ACC112 (cell line): ENCODE results near the gene SCAF1.

Experiments
- H2AFZ ChIP-seq: fragments of 200-600 bp; sonication (generic); one replicate; pipeline ENCODE4 v1.6.0; 2017; ENCODE audit warnings: antibody characterized with exemption, low read length; ENCODE audit not compliant: unreplicated experiment
- H3K27ac ChIP-seq: fragments of 200-600 bp; sonication (generic); 2 replicates; pipeline ENCODE4 v1.5.1; 2014; ENCODE audit warnings: low read depth, mild to moderate bottlenecking, antibody characterized with exemption, low read length, moderate library complexity
- H3K27me3 ChIP-seq: fragments of 200-600 bp; sonication (generic); 2 replicates; pipeline ENCODE4 v1.6.1; 2014; ENCODE audit warnings: mild to moderate bottlenecking, antibody characterized with exemption, low read length, moderate library complexity, mixed read lengths; ENCODE audit not compliant: insufficient read depth
- H3K36me3 ChIP-seq: fragments of 200-600 bp; sonication (generic); 2 replicates; pipeline ENCODE4 v1.6.1; 2016; ENCODE audit warnings: mild to moderate bottlenecking, antibody characterized with exemption, low read length, moderate library complexity, mixed read lengths; ENCODE audit not compliant: insufficient read depth
- H3K4me1 ChIP-seq: fragments of 200-600 bp; sonication (generic); one replicate; pipeline ENCODE4 v1.6.1; 2016; ENCODE audit warnings: low read length, mixed read lengths; ENCODE audit not compliant: insufficient read depth, unreplicated experiment, control insufficient read depth
- H3K4me3 ChIP-seq: fragments of 200-600 bp; sonication (generic); 2 replicates; pipeline ENCODE4 v1.5.1; 2014; ENCODE audit warnings: mild to moderate bottlenecking, low read depth, low read length
- H3K79me2 ChIP-seq: fragments of 200-600 bp; sonication (generic); one replicate; pipeline ENCODE4 v1.6.0; 2016; ENCODE audit warnings: low read length; ENCODE audit not compliant: control insufficient read depth, unreplicated experiment, insufficient read depth

The SCAF1 gene, protein sequence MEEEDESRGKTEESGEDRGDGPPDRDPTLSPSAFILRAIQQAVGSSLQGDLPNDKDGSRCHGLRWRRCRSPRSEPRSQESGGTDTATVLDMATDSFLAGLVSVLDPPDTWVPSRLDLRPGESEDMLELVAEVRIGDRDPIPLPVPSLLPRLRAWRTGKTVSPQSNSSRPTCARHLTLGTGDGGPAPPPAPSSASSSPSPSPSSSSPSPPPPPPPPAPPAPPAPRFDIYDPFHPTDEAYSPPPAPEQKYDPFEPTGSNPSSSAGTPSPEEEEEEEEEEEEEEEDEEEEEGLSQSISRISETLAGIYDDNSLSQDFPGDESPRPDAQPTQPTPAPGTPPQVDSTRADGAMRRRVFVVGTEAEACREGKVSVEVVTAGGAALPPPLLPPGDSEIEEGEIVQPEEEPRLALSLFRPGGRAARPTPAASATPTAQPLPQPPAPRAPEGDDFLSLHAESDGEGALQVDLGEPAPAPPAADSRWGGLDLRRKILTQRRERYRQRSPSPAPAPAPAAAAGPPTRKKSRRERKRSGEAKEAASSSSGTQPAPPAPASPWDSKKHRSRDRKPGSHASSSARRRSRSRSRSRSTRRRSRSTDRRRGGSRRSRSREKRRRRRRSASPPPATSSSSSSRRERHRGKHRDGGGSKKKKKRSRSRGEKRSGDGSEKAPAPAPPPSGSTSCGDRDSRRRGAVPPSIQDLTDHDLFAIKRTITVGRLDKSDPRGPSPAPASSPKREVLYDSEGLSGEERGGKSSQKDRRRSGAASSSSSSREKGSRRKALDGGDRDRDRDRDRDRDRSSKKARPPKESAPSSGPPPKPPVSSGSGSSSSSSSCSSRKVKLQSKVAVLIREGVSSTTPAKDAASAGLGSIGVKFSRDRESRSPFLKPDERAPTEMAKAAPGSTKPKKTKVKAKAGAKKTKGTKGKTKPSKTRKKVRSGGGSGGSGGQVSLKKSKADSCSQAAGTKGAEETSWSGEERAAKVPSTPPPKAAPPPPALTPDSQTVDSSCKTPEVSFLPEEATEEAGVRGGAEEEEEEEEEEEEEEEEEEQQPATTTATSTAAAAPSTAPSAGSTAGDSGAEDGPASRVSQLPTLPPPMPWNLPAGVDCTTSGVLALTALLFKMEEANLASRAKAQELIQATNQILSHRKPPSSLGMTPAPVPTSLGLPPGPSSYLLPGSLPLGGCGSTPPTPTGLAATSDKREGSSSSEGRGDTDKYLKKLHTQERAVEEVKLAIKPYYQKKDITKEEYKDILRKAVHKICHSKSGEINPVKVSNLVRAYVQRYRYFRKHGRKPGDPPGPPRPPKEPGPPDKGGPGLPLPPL

GRCh38 chr19:49641688-49642491, at the start of gene SCAF1:
TSS of gene SCAF1 (plus strand) at chr19:49642209. CDS start at chr19:49645027, 2,818 bp downstream.
- Histone ChIP-seq H3K79me2 (peaks cover 49% of the 10 kb centered on the region), H3K36me3 (no peaks in the 10 kb centered on the region), H3K27ac (peak within 1 kb of the TSS; percentile 100), H3K4me1 (peaks cover 21% of the 10 kb centered on the region), H3K27me3 (no peaks in the 10 kb centered on the region), H2AFZ (no peak within 1 kb of the TSS), H3K4me3 (peak within 1 kb of the TSS; percentile 99)

DNA sequence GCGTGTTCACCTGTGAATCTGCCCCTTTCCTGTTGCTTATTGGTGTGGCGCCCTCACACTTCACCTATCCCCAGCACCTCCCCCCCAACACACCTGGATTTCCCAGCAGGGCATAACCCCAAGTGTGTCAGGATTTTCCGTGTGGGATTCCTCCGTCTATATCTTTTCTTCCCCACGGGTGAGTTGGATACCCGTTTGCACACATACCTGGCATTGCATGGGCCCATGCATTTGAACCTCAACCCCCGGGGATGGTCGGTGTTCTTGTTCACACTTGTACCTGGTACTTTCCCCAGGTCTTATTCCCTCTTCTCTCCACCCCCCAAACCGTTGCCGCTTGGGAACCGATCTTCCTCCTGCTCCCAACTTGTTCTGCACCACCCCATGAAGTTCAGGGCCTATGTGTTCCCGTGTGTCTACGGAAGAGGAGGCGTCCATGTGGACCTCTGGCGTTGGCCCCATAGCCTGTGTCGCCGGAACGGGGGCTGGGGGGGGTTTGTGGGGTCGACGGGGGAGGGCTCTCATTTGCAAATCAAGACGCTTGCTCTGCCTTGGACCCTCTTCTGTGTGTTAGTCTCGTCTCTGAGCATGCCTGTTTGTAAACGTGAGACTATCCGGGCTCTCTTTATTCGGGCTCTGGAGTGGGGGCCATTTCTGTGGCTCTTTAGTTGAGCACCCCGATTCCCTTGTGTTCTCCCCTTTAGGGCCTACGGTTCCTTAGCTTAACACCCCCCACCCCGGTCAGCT, 49.4 kb upstream of the SCAF1 start:
- Histone ChIP-seq H3K27me3 (no peaks in the 10 kb centered on the region), H3K27ac (peak overlapping the region; percentile 16; the same call in 1 of the 2 replicates), H3K4me3 (peak overlapping the region; percentile 82), H2AFZ (no peak overlapping the region), H3K79me2 (peaks cover 16% of the 10 kb centered on the region), H3K4me1 (no peaks in the 10 kb centered on the region), H3K36me3 (no peaks in the 10 kb centered on the region)

- Histone ChIP-seq H3K4me1 (no peaks in the 10 kb centered on the region), H3K79me2 (peaks cover 16% of the 10 kb centered on the region), H3K27ac (peak overlapping the region; percentile 45; the same call in 1 of the 2 replicates), H3K27me3 (no peaks in the 10 kb centered on the region), H2AFZ (no peak overlapping the region), H3K4me3 (peak overlapping the region; percentile 82), H3K36me3 (no peaks in the 10 kb centered on the region)
These were observed 48.5 kb upstream of the SCAF1 start for GRCh38 chr19:49593233-49594113.

- no peaks in the 10 kb centered on the region for H3K36me3 ChIP-seq
- no peaks in the 10 kb centered on the region for H3K4me1 ChIP-seq
- H3K27ac ChIP-seq, result no peak overlapping the region; the same call in 1 of the 2 replicates
- no peak overlapping the region for H2AFZ ChIP-seq
- no peak overlapping the region for H3K4me3 ChIP-seq
- H3K79me2 ChIP-seq, result peaks cover 16% of the 10 kb centered on the region
- H3K27me3 ChIP-seq, result no peaks in the 10 kb centered on the region
These were observed 47.6 kb upstream of the SCAF1 start for GRCh38 chr19:49594157-49594992.

DNA sequence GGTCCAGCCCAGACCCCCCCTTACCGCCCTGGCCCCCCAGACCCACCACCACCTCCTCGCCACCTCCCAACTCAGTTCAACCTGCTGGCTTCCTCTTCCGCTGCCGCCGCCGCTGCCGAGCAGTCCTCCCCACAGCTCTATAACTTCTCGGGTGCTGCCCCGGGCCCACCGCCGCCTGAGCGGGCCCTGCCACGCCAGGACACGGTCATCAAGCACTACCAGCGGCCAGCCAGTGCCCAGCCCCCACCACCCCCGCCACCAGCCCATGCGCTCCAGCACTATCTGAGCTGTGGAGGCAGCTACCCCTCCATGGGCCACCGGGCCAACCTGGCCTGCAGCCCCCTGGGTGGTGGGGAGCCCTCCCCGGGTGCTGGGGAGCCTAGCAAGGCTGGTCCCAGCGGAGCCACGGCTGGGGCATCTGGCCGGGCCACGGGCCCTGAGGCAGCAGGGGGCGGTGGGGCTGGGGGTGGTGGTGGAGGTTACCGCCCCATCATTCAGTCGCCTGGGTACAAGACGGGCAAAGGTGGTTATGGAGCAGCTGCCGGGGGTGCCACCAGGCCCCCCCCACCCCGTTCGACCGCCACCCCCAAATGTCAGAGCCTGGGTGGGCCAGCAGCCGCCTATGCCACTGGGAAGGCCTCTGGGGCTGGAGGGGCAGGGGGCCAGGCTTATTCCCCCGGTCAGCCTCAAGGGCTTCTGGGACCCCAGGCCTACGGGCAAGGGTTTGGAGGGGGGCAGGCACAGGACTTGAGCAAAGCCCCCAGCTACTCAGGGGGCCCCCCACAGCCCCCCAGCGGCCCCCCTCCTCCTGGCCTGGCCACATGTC, 46.8 kb upstream of the SCAF1 start:
- Histone ChIP-seq H3K36me3 (no peaks in the 10 kb centered on the region), H3K27me3 (no peaks in the 10 kb centered on the region), H3K4me3 (no peak overlapping the region), H3K79me2 (peaks cover 16% of the 10 kb centered on the region), H2AFZ (no peak overlapping the region), H3K27ac (no peak overlapping the region), H3K4me1 (no peaks in the 10 kb centered on the region)

- Histone ChIP-seq H2AFZ (no peak overlapping the region), H3K27me3 (no peaks in the 10 kb centered on the region), H3K27ac (no peak overlapping the region), H3K4me1 (no peaks in the 10 kb centered on the region), H3K79me2 (peaks cover 16% of the 10 kb centered on the region), H3K4me3 (no peak overlapping the region), H3K36me3 (no peaks in the 10 kb centered on the region)
These were observed 46.1 kb upstream of the SCAF1 start for GRCh38 chr19:49595819-49596404.

- H3K36me3 ChIP-seq, result no peaks in the 10 kb centered on the region
- H3K27ac ChIP-seq, result no peak overlapping the region
- H3K4me3 ChIP-seq, result no peak overlapping the region
- peaks cover 16% of the 10 kb centered on the region for H3K79me2 ChIP-seq
- H3K27me3 ChIP-seq, result no peaks in the 10 kb centered on the region
- H3K4me1 ChIP-seq, result no peaks in the 10 kb centered on the region
- H2AFZ ChIP-seq, result no peak overlapping the region
These were observed 45.6 kb upstream of the SCAF1 start for GRCh38 chr19:49596407-49596806.
